GM18502 (cell line): ENCODE measurements around the gene TMIGD3.
"Not testable (repeated sequence)": the region's sequence is repeated elsewhere in the genome, so short reads cannot be mapped to it uniquely, and the experiment has no call there.

Source experiments
- ATAC-seq: cut with Tn5 transposase; IDR thresholded peaks from one replicate; pipeline ENCODE4 v1.9.1; 2021; ENCODE audit warnings: mild to moderate bottlenecking; ENCODE audit not compliant: unreplicated experiment, poor library complexity

Gene TMIGD3

GRCh38 chr1:111503585-111504060, at the start of gene TMIGD3, which contains the start of gene ADORA3:
Gene TMIGD3 (minus strand): TSS chr1:111503633. CDS start chr1:111503354, 279 bp downstream.
Gene ADORA3 (minus strand): TSS chr1:111503633. CDS start chr1:111503354, 279 bp downstream.
- no peak for ATAC-seq

- ATAC-seq = no peak
Measured at GRCh38 chr1:111553196-111553595, 49.8 kb upstream of the TMIGD3 start.

GRCh38 chr1:111552587-111552986, 49.2 kb upstream of the TMIGD3 start:
- no peak for ATAC-seq

- no peak for ATAC-seq
Measured at GRCh38 chr1:111551623-111552411, 48.4 kb upstream of the TMIGD3 start.

- not testable (repeated sequence) for ATAC-seq
Measured at GRCh38 chr1:111547786-111548185, 44.4 kb upstream of the TMIGD3 start.

- no peak for ATAC-seq
Measured at GRCh38 chr1:111542187-111542586, 38.8 kb upstream of the TMIGD3 start.

- ATAC-seq = no peak
Measured at GRCh38 chr1:111541721-111542120, 38.3 kb upstream of the TMIGD3 start.

- no peak for ATAC-seq
Measured at GRCh38 chr1:111540928-111541327, 37.5 kb upstream of the TMIGD3 start.

GRCh38 chr1:111538343-111539025, 35.1 kb upstream of the TMIGD3 start:
- no peak for ATAC-seq

- ATAC-seq = no peak
Measured at GRCh38 chr1:111535256-111536191, 32.1 kb upstream of the TMIGD3 start.

GRCh38 chr1:111520053-111520452, 16.6 kb upstream of the TMIGD3 start:
- no peak for ATAC-seq

GRCh38 chr1:111517469-111518225, 14.2 kb upstream of the TMIGD3 start:
- no peak for ATAC-seq

GRCh38 chr1:111516005-111516535, 12.6 kb upstream of the TMIGD3 start:
- peak; percentile 51 for ATAC-seq

GRCh38 chr1:111515291-111516004, 12.0 kb upstream of the TMIGD3 start:
- ATAC-seq = peak; percentile 19

- ATAC-seq = no peak
Measured at GRCh38 chr1:111513410-111514020, 10.1 kb upstream of the TMIGD3 start.

GRCh38 chr1:111512931-111513330, 9.5 kb upstream of the TMIGD3 start:
- no peak for ATAC-seq

GRCh38 chr1:111512132-111512889, 8.9 kb upstream of the TMIGD3 start:
- no peak for ATAC-seq

- ATAC-seq = no peak
Measured at GRCh38 chr1:111511370-111511769, 7.9 kb upstream of the TMIGD3 start.
